ENCODE results near the gene IL17C.
A peak's percentile ranks its signal among the peaks of the same experiment; 100 is the strongest.

IL17C gene

DNA sequence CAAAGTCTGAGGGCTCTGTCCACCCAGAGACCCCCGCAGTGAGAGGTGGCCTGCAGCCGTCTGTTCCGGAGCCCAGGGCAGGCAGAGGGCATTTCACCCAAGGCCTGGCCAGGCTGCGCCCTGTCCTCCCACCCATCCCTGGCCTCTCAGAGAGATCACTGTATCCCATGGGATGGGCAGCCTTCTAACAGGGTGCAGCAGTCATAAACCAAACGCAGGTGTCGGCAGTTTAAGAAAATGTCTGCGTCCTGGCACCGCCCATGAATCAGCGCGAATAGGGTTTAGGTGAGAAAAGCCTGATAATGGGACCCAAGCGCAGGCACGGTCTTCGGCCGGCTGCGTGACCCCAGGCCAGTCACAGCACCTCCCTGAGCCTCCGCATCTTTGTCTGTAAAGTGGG is 7.1 kb downstream of the IL17C start:
- intact Hi-C loops (cut with DNase I; ENCODE audit: low total_unique reads) = no loop called here
- Histone ChIP-seq H3K4me3 (no peak overlapping the region), H3K36me3 (peaks cover 0 to 11% (median 0%) of the 10 kb centered on the region in 3 donors), H3K4me1 (peaks cover 0 to 9% (median 4%) of the 10 kb centered on the region in 4 donors), H3K9me3 (no peaks in the 10 kb centered on the region), H3K27ac (no peak overlapping the region), H3K27me3 (peaks cover 0 to 8% of the 10 kb centered on the region in 2 donors)
- no peak for DNase-seq
- TF ChIP-seq, protein P1, sequence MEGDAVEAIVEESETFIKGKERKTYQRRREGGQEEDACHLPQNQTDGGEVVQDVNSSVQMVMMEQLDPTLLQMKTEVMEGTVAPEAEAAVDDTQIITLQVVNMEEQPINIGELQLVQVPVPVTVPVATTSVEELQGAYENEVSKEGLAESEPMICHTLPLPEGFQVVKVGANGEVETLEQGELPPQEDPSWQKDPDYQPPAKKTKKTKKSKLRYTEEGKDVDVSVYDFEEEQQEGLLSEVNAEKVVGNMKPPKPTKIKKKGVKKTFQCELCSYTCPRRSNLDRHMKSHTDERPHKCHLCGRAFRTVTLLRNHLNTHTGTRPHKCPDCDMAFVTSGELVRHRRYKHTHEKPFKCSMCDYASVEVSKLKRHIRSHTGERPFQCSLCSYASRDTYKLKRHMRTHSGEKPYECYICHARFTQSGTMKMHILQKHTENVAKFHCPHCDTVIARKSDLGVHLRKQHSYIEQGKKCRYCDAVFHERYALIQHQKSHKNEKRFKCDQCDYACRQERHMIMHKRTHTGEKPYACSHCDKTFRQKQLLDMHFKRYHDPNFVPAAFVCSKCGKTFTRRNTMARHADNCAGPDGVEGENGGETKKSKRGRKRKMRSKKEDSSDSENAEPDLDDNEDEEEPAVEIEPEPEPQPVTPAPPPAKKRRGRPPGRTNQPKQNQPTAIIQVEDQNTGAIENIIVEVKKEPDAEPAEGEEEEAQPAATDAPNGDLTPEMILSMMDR (IDR thresholded peaks at IDR 0.05) = no peak

DNA sequence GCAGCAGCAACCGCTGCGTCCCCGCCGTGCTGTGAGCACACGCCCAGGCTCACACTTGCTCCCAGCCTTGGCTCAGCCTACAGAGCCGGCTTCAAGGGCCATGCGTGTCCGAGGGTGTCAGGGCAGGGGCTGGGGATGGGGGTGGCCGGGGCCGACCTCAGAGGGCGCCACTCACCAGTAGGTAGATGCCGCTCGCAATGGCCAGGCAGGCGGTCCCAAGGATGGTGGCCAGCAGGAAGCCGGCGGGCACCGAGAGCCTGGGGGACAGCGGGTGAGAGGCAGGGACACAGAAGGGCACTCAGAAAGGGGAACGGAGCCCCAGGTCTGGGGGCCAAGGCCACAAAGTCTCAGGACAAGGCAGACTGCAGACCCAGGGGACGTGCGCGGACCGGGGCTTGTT is 7.6 kb downstream of the IL17C start:
- peaks cover 0 to 4% of the 10 kb centered on the region in 2 donors for H3K27me3 ChIP-seq
- no peak for DNase-seq
- TF ChIP-seq, protein P1 (IDR thresholded peaks at IDR 0.05) = no peak
- peaks cover 0 to 14% (median 7%) of the 10 kb centered on the region in 4 donors for H3K4me1 ChIP-seq
- peaks cover 0 to 11% (median 0%) of the 10 kb centered on the region in 3 donors for H3K36me3 ChIP-seq
- no peak overlapping the region for H3K4me3 ChIP-seq
- intact Hi-C loops (cut with DNase I; ENCODE audit: low total_unique reads) = no loop called here
- H3K27ac ChIP-seq = no peak overlapping the region
- no peaks in the 10 kb centered on the region for H3K9me3 ChIP-seq

DNA sequence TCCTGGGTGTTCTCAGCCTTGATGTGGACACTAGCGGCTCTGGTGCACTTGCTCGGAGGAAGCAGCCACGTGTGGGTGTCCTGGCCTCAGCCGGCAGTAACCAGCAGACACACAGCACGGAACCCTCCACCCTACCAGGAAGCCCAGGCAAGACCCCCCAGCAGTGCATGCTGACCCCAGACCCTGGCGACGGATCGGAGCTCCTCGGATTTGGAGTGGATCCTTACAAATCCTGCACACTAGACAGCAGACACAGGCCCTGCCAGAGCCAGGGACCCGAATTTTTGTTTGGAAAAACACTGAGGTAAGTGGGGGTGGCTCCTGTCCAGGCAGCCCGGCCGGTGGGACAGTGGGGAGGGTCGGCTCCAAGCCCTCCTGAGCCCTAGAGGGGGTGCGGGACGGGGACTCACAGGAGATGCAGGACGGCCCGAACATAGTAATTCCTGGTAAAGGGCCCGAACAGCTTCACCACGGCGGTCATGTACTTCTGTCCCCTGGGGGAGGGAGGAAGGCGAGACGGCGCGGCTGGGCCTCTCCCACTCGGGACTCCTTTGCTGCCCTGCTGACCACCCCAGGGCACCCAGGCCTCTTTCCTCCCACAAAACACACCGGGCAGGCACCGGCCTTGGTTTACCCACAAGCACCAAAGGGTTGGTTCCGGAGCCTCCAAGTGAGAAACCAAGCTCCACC is 8.1 kb downstream of the IL17C start:
- peaks cover 0 to 12% (median 0%) of the 10 kb centered on the region in 3 donors for H3K36me3 ChIP-seq
- no peak overlapping the region for H3K27ac ChIP-seq
- H3K4me1 ChIP-seq = peaks cover 0 to 19% (median 12%) of the 10 kb centered on the region in 4 donors
- H3K9me3 ChIP-seq = no peaks in the 10 kb centered on the region
- TF ChIP-seq, protein P1 (IDR thresholded peaks at IDR 0.05) = no peak
- DNase-seq = no peak
- H3K27me3 ChIP-seq = peaks cover 0 to 6% of the 10 kb centered on the region in 2 donors
- intact Hi-C loops (cut with DNase I; ENCODE audit: low total_unique reads) = no loop called here
- no peak overlapping the region for H3K4me3 ChIP-seq

DNA sequence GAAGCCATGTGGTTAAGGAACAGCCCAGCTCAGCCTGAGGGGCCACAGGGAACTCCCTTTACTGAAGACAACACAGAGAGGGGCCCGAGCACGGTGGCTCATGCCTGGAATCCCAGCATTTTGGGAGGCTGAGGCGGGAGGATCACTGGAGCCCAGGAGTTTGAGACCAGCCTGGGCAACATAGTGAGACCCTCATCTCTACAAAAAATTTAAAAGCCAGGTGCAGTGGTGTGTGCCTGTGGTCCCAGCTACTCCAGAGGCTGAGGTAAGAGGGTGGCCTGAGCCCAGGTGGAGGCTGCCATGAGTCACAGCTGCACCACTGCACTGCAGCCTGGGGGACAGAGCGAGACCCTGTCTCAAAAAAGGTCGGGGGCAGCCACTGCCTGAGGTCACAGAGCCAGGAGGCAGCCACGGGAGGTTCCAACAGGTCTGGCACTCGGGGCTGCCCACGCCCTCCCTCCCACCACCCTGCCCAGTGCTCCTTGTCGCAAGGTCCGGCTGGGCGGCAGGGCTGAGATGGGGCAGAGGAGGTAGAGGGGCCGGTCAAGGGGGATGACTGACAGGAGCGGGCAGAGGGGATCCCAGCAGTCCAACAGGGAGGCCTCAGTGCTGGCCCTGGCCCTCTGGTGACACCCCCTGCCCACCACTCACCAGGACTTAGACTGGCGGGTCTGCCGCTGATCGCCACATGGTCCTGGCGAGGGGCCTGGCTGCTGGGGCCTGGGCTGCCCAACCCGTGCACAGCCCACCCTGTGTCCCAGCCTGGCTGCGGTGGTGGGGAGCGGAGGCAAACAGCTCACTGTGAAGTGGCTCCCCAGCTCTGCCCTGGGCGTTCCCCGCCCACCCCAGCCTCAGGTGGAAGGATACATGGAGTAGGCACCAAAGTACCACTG is 9.1 kb downstream of the IL17C start:
- intact Hi-C loops (cut with DNase I; ENCODE audit: low total_unique reads) = no loop called here
- peaks cover 0 to 22% (median 13%) of the 10 kb centered on the region in 4 donors for H3K4me1 ChIP-seq
- no peaks in the 10 kb centered on the region for H3K9me3 ChIP-seq
- TF ChIP-seq, protein P1 (IDR thresholded peaks at IDR 0.05) = no peak
- H3K4me3 ChIP-seq = no peak overlapping the region
- peaks cover 0 to 12% of the 10 kb centered on the region in 2 donors for H3K27me3 ChIP-seq
- peaks cover 0 to 21% (median 0%) of the 10 kb centered on the region in 3 donors for H3K36me3 ChIP-seq
- no peak overlapping the region for H3K27ac ChIP-seq
- no peak for DNase-seq

DNA sequence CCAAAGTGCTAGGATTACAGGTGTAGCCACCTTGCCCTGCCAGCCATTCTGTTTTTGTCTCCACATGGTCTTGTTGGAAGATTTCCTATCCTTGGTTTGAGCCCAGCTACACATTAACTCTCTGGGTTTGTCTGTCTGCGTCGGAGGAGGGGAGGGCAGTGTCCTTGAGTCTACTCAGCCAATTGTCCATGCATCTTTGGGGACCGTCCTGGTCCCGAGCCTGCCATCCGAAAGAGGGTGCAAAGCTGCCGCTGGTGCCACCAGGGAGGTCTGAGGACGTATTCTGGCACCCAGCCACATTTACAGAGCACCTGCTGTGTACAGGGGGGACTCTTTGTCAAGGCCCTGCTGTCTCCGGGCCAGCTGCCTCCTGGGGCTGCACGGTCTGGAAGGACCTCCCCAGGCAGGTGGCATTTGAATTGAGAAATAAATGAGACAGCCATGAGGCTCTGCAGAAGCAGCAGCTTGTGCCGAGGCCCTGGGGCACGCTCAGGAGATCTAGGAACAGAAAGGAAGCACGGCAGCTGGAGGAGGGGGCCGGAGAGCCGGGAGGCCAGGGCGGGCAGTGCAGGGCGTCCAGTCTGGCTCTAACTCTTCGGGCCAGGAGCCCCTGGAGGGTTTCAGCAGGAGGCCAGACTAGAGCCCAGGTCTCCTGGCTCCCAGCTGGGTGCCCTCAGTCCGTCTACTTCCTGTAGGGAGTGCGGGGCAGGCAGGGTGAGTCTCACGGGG is 11.0 kb downstream of the IL17C start:
- TF ChIP-seq, protein P1 (IDR thresholded peaks at IDR 0.05) = no peak
- intact Hi-C loops (cut with DNase I; ENCODE audit: low total_unique reads) = no loop called here
- H3K4me1 ChIP-seq = peaks cover 0 to 22% (median 13%) of the 10 kb centered on the region in 4 donors
- no peaks in the 10 kb centered on the region for H3K9me3 ChIP-seq
- peak overlapping the region; percentile 53 to 65 for H3K4me3 ChIP-seq
- peaks cover 0 to 13% of the 10 kb centered on the region in 2 donors for H3K27me3 ChIP-seq
- no peak overlapping the region for H3K27ac ChIP-seq
- H3K36me3 ChIP-seq = peaks cover 7 to 29% (median 14%) of the 10 kb centered on the region in 3 donors
- DNase-seq = no peak
